RWPE1 (cell line): ENCODE measurements around the gene CTIF.

Experiments used
- CTCF ChIA-PET: fragments of 350-600 bp; sonication (Branson Sonifier 250); formaldehyde crosslinking; extraction: SDS; loops from one replicate; lab custom pipeline; 2021; lab: Yijun Ruan, JAX
- POLR2A ChIA-PET: fragments of 400-600 bp; formaldehyde crosslinking; extraction: SDS; loops from one replicate; lab custom pipeline; 2020; ENCODE audit warnings: antibody characterized with exemption; ENCODE audit not compliant: low non-redundant PET; lab: Yijun Ruan, JAX
- DNase-seq: peaks from one replicate; pipeline ENCODE4 v3.0.0; 2012; ENCODE audit warnings: low spot score
- H3K27ac ChIP-seq: fragments of 450-650 bp; 2 replicates; pipeline ENCODE4 v1.5.1; 2017
- TF ChIP-seq, protein P1 (sequence below): fragments of 450-650 bp; conservative IDR thresholded peaks from 2 replicates; pipeline ENCODE4 v1.5.1; 2017; ENCODE audit warnings: low read depth, mild to moderate bottlenecking

The CTIF gene

DNA sequence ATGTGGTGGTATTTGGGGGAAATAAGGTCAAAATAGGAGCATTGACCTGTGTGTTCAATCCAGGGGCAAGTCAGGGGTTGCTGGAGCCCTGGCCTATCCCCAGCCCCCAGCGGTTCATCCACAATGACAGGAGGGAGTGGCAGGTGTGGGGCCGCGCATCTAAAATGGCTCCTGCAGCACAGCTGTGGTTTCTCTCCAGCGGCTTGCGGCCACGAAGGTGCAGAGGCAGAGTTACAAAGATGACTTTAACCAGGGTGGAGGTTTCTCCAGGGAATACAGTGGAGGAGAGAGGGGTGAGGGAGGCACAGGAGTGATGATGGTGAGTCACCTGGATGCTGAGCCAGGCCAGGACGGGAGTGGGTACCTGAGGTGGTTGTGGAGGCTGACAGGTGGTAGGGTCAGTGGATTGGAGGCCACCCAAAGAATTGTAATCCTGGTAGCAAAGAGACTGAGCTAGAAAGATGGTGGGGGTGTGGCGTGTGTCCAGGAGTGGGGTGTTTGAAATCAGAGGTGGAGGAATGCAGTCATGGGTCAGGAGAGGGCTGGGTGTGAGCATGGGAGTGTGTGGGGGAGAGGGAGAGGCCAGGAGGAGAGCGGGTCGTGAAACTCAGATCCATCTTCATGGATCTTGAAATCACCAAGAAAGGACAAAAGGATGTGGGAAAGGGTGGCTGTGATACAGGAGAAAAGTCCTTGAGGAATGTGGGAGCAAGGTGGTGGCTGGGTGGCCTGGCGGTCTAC is 83.2 kb downstream of the CTIF start:
- TF ChIP-seq, protein P1, sequence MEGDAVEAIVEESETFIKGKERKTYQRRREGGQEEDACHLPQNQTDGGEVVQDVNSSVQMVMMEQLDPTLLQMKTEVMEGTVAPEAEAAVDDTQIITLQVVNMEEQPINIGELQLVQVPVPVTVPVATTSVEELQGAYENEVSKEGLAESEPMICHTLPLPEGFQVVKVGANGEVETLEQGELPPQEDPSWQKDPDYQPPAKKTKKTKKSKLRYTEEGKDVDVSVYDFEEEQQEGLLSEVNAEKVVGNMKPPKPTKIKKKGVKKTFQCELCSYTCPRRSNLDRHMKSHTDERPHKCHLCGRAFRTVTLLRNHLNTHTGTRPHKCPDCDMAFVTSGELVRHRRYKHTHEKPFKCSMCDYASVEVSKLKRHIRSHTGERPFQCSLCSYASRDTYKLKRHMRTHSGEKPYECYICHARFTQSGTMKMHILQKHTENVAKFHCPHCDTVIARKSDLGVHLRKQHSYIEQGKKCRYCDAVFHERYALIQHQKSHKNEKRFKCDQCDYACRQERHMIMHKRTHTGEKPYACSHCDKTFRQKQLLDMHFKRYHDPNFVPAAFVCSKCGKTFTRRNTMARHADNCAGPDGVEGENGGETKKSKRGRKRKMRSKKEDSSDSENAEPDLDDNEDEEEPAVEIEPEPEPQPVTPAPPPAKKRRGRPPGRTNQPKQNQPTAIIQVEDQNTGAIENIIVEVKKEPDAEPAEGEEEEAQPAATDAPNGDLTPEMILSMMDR, result no peak
- no peak for DNase-seq
- POLR2A ChIA-PET, result no interaction called here
- CTCF ChIA-PET, result no interaction called here
- H3K27ac ChIP-seq, result peak overlapping the region; percentile 91

DNA sequence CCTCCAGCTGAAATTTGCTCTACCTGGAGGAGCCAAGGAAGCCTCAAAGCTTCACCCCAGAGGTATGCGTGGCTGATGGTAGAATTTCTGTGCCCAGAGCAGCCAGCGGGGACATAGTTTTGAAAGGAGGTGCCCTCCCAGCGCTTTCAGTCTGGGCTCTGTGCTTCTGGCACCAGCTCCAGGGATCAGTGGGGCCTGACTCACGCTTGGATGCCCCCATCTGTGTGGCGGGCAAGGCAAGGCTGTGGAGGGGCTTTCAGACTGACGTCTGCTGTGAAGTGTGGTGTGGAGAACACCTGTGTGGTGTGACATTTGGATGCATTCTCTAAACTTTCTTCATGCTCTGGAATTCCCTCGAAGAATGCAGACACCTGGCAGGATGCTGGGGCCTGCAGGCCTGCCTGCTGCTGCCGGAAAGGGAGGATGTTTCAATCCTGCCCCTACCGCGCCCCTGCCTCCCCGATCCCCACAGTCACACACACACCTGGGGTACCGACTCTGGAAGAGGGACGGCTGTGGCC is 84.1 kb downstream of the CTIF start:
- POLR2A ChIA-PET, result no interaction called here
- TF ChIP-seq, protein P1, result no peak
- H3K27ac ChIP-seq, result peak overlapping the region; percentile 91
- CTCF ChIA-PET, result no interaction called here
- DNase-seq, result peak; percentile 24

DNA sequence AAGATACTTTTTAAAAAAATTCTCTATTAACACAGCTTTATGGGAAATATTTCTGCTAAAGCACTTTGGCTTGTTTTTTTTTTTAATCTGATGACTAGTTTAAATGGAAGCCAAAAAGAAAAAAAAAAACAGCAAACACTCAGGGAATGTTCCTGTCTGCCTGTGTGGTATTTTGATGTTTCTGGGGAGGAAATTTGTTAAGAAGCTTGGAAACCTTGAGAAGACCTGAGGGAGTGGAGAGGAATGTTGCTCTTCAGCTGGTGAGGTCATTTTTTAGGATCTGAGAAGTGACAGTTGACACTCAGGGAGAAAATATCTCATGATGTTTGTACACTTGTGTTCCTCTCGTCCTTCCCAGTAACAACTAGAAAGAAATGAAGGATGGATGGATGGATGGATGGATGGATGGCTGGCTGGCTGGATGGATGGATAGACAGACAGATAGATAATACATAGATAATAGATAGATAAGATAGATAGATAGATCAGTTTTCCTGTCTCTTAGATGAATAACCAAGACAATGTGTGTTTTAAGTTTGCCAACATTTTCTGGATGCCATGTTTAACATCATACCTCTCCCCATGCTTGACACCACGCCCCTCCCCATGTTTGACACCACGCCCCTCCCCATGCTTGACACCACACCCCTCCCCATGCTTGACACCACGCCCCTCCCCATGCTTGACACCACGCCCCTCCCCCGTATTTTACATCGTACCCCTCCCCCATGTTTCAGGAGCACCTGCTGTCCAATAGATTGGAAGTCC is 84.8 kb downstream of the CTIF start:
- DNase-seq, result peak; percentile 25
- H3K27ac ChIP-seq, result peak overlapping the region; percentile 91
- TF ChIP-seq, protein P1, result no peak
- CTCF ChIA-PET, result no interaction called here
- POLR2A ChIA-PET, result no interaction called here

DNA sequence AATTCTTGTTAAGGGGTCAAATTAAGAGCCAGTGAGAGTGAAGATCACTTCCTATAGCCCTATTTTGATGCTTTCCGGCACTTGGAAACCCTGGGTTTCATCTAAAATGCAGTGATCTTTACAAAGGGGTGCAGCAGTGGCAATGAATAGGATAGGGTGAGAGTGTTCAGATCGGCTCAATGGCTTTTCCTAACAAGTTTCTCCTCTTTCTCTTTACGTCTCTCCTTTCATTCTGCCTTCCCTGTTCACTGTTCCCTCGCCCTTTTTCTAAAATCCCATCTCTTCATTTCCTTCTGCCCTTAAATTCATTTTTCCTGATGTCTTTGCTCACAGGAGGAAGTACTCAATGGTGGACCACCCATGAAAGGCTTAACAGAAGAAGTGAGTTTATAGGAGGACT is 86.0 kb downstream of the CTIF start:
- peak overlapping the region; percentile 74; the same call in 1 of the 2 replicates for H3K27ac ChIP-seq
- TF ChIP-seq, protein P1, result no peak
- CTCF ChIA-PET, result no interaction called here
- no peak for DNase-seq
- POLR2A ChIA-PET, result no interaction called here

DNA sequence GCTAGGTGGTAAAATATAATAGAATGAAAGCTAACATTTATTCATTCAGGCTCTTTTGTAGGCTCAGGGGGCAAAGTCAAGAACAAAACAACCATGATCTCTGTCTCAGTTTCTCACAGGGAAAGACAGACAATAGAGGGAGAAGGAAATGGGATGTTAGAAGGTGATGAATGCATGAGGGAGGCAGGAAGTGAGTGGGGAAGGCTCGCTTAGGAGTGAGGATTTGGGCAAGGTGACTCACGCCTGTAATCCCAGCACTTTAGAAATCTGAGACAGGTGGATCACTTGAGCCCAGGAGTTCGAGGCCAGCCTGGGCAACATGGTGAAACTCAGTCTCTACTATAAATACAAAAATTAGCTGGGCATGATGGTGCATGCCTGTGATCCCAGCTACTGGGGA is 88.4 kb downstream of the CTIF start:
- TF ChIP-seq, protein P1, result no peak
- ChIA-PET CTCF (no interaction called here), POLR2A (no interaction called here)
- no peak for DNase-seq
- 0 out of 2 replicates have a peak overlapping the region, but pooled peaks have one; percentile 24 for H3K27ac ChIP-seq

DNA sequence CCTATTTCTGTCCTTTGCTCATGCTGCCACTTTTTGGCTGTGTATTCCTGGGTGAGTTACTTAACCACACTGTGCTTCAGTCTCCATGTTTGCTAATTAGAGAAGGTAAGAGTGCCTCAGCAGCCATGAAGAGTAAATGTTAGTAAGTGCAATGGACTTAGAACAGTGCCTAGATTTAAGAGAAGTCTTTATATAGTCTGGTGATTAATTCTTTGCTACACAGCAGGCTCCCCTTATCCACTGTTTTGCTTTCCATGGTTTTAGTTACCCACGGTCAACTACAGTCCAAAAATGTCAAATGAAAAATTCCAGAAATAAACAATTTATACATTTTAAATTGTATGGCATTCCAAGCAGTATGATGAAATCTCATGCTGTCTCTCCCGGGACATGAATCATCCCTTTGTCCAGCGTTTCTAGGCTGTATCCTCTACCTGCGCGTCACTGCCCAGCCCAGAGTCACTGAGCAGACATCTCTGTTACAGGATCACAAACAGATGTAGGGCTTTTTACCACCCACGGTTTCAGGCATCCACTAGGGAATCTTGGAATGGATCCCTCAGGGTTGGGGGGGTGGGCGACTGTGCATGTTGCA is 91.0 kb downstream of the CTIF start:
- ChIA-PET CTCF (interaction anchor here (0.6 kb wide), 1 partner anchor 46 kb away, joined by 3 read pairs; no protein-coding TSS in a partner anchor), POLR2A (no interaction called here)
- peak; percentile 74 for DNase-seq
- peak overlapping the region; percentile 64 for H3K27ac ChIP-seq
- TF ChIP-seq, protein P1, result no peak
